ENCODE results near the gene DSTYK. TPM values are rescaled to one million over a fixed set of nuclear protein-coding genes. Genes with fewer than 3 reads are reported as not detected.

DSTYK gene, protein sequence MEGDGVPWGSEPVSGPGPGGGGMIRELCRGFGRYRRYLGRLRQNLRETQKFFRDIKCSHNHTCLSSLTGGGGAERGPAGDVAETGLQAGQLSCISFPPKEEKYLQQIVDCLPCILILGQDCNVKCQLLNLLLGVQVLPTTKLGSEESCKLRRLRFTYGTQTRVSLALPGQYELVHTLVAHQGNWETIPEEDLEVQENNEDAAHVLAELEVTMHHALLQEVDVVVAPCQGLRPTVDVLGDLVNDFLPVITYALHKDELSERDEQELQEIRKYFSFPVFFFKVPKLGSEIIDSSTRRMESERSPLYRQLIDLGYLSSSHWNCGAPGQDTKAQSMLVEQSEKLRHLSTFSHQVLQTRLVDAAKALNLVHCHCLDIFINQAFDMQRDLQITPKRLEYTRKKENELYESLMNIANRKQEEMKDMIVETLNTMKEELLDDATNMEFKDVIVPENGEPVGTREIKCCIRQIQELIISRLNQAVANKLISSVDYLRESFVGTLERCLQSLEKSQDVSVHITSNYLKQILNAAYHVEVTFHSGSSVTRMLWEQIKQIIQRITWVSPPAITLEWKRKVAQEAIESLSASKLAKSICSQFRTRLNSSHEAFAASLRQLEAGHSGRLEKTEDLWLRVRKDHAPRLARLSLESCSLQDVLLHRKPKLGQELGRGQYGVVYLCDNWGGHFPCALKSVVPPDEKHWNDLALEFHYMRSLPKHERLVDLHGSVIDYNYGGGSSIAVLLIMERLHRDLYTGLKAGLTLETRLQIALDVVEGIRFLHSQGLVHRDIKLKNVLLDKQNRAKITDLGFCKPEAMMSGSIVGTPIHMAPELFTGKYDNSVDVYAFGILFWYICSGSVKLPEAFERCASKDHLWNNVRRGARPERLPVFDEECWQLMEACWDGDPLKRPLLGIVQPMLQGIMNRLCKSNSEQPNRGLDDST
- total RNA-seq: 10.6 and 12.2 TPM in 2 replicates

DNA sequence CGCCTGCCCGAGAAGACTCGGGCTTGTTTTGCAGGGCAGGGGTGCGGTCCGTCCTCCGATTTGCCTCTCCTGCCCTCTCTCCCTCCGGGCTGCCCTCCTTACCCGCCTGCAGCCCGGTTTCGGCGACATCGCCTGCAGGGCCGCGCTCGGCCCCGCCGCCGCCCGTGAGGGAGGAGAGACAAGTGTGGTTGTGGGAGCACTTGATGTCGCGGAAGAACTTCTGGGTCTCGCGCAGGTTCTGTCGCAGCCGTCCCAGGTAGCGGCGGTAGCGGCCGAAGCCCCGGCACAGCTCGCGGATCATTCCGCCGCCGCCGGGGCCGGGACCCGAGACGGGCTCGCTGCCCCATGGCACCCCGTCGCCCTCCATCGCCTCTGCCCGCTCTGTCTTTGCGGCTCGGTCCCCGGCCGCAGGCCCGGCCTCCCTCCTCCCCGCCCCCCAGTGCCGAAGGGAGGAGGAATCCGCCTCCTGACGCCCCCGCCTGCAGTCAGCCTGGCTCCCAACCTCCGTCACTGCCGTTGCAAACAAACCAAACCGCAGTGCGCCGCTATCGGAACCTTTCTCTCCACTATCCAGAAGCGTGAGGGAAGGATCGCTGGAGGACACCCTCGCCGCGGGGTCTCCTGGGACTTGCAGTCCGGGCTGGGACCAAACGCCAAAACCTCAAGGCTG lies at the start of gene DSTYK:
Gene DSTYK, minus strand, starts transcription at position 534 of the 670 bp plus-strand sequence. Its CDS starts 167 bp downstream, at position 367.

DNA sequence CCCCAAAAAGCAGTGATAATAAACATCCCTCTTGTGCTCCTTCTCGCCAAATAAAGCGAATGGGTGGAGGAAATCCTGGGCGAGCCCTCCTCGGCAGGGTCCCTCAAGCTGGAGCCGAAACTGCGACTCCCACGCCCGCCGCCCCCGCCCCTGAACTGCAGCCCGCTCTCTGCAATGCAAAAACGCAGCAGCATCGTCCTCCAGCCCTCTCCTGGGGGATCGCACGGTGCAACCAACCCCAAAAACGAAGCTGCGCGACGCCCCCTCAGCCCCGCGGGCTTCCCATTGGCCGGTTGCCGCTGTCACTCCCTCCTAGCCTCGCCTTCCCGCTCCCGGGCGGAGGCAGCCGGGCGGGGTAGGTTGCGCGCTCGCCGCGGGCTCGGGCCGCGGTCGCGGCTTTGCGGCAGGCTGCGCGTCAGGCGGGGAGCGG lies 16.1 kb upstream of the DSTYK start, which contains the start of gene TMCC2:
Gene TMCC2, plus strand, starts transcription at position 363 of the 430 bp plus-strand sequence. CDS start 619 bp downstream, outside the sequence.

DNA sequence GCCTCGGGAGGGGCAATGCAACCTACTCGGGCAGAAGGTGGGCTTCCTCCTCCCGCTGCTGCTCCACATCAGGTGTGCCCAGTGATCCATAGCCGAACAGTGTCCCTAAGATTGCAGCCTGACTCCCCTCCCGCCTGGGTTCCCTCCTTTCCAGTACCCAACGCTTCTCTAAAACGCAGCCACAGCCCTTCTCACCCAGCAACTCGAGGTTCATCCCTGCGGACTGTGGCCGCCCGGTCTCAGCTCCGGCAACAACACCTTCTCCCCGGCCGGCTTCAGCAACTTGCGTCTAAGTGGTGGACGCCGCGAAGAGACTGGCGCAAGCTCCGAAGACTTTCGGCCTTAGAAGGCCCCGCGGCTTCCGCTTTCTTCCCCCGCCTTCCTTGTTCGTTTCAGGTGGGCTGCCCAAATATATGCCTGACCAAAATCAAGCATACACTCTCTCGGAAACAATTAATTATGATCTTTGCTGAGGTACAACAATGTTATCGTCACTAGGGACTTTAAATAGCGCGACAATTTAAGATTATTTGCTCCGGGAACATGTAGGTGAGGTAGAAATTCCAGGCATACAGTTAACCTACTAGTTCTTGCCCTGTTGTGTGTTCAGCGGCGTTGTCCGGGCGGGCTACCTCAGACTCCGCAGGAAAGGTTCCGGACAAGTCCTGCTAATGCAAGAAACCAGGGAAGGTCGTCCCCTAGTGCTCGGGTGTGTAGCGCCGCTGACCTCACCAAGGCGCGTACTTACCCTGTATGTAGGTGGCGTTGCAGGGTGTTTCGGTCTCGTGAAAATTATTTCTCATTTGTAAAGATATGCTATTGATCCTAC lies 89.6 kb downstream of the DSTYK start, which contains the start of gene RBBP5:
Gene RBBP5, minus strand, starts transcription at position 319 of the 829 bp plus-strand sequence. Its CDS starts 105 bp downstream, at position 214.

Other genes with a start within 250 kb of the DSTYK start
- gene CNTN2, start 168.5 kb downstream of the DSTYK start, total RNA-seq: not detected in 2 replicates
- 1.1 and 2.1 TPM in 2 replicates for gene TMEM81, start 127.2 kb downstream of the DSTYK start, total RNA-seq
- gene RBBP5, start 89.7 kb downstream of the DSTYK start, total RNA-seq: 15.3 and 18.2 TPM in 2 replicates
- 1.6 and 2.0 TPM in 2 replicates for gene TMCC2, start 16.2 kb upstream of the DSTYK start, total RNA-seq
- 0.81 and 1.4 TPM in 2 replicates for gene NUAK2, start 110.0 kb upstream of the DSTYK start, total RNA-seq
- not detected in 2 replicates for gene KLHDC8A, start 145.2 kb upstream of the DSTYK start, total RNA-seq
- 0.28 TPM in 1 of 2 replicates, not detected in the other for gene LEMD1, start 210.4 kb upstream of the DSTYK start, total RNA-seq
- gene BLACAT1, start 244.3 kb upstream of the DSTYK start, total RNA-seq: under 0.01 TPM in 1 of 2 replicates, not detected in the other

All from endothelial cell of coronary artery (primary cell).